Lung microvascular endothelial cell (primary cell): ENCODE measurements around the gene ZNF385A. TPM values are rescaled to one million over a fixed set of nuclear protein-coding genes. Genes with fewer than 3 reads are reported as not detected.
"Not testable (repeated sequence)": the region's sequence is repeated elsewhere in the genome, so short reads cannot be mapped to it uniquely, and the experiment has no call there.

Experiments used
- DNase-seq, 2 donors: peaks; one replicate each; pipeline versions ENCODE4 v3.0.0 to v3.0.0-alpha.2; 2010; ENCODE audit warnings: low read depth in 2 of 2
- total RNA-seq: library from RNA; depleted of rRNA; stranded (reverse); fragments of >200 nt; gene quantifications from 2 replicates; pipeline ENCODE4 v1.2.1, GENCODE V29; 2014

ZNF385A gene
- total RNA-seq, 1 donor from 2014 or later, result 0.99 TPM

GRCh38 chr12:54329759-54330158 lies 54.8 kb downstream of the ZNF385A start:
- peak in 1 of 2 donors; percentile 21 for DNase-seq

- DNase-seq, result no peak
Observed at GRCh38 chr12:54328595-54329337, 55.8 kb downstream of the ZNF385A start.

GRCh38 chr12:54325442-54326109 lies 59.0 kb downstream of the ZNF385A start:
- DNase-seq, result not testable (repeated sequence)

GRCh38 chr12:54324617-54325441 lies 59.7 kb downstream of the ZNF385A start, which contains the start of gene COPZ1:
Gene COPZ1, plus strand, starts transcription at chr12:54325131. Its CDS starts 33 bp downstream, at chr12:54325164.
- DNase-seq, result peak; percentile 99 to 100

- DNase-seq, result no peak
Observed at GRCh38 chr12:54321363-54321762, 63.2 kb downstream of the ZNF385A start.

Other genes starting within 250 kb of the ZNF385A start
- gene SMUG1, start 195.7 kb downstream of the ZNF385A start, total RNA-seq, result 15.7 and 21.2 TPM in 2 replicates
- gene CBX5, start 104.6 kb downstream of the ZNF385A start, total RNA-seq, result 25.1 and 26.6 TPM in 2 replicates
- 239 and 374 TPM in 2 replicates for gene HNRNPA1, start 104.0 kb downstream of the ZNF385A start, total RNA-seq
- gene NFE2, start 83.7 kb downstream of the ZNF385A start, total RNA-seq, result not detected in 2 replicates
- 75.0 and 78.2 TPM in 2 replicates for gene COPZ1, start 59.6 kb downstream of the ZNF385A start, total RNA-seq
- gene GPR84, start 20.2 kb downstream of the ZNF385A start, total RNA-seq, result under 0.01 TPM in 1 of 2 replicates, not detected in the other
- gene ITGA5, start 34.5 kb upstream of the ZNF385A start, total RNA-seq, result 257 and 294 TPM in 2 replicates
- not detected in 2 replicates for gene GTSF1, start 88.9 kb upstream of the ZNF385A start, total RNA-seq
- gene NCKAP1L, start 113.0 kb upstream of the ZNF385A start, total RNA-seq, result under 0.01 TPM in 1 of 2 replicates, not detected in the other
- not detected in 2 replicates for gene PDE1B, start 164.9 kb upstream of the ZNF385A start, total RNA-seq
- gene PPP1R1A, start 203.9 kb upstream of the ZNF385A start, total RNA-seq, result not detected in 2 replicates